ENCODE data around the gene ROM1.
"Not testable (repeated sequence)": the region's sequence is repeated elsewhere in the genome, so short reads cannot be mapped to it uniquely, and the experiment has no call there.

Gene ROM1

GRCh38 chr11:62575837-62576236 lies 37.2 kb upstream of the ROM1 start:
- peaks cover 47% of the 10 kb centered on the region for H3K36me3 Mint-ChIP-seq (ENCODE audit: low read depth)
- H3K4me3 Mint-ChIP-seq = peak overlapping the region; percentile 99
- H3K9me3 Mint-ChIP-seq = no peaks in the 10 kb centered on the region
- peaks cover 41% of the 10 kb centered on the region for H3K4me1 Mint-ChIP-seq
- DNase-seq (no peak), ATAC-seq (no peak)
- peak overlapping the region; percentile 43 for H3K27ac Mint-ChIP-seq
- no peaks in the 10 kb centered on the region for H3K27me3 Mint-ChIP-seq

DNA sequence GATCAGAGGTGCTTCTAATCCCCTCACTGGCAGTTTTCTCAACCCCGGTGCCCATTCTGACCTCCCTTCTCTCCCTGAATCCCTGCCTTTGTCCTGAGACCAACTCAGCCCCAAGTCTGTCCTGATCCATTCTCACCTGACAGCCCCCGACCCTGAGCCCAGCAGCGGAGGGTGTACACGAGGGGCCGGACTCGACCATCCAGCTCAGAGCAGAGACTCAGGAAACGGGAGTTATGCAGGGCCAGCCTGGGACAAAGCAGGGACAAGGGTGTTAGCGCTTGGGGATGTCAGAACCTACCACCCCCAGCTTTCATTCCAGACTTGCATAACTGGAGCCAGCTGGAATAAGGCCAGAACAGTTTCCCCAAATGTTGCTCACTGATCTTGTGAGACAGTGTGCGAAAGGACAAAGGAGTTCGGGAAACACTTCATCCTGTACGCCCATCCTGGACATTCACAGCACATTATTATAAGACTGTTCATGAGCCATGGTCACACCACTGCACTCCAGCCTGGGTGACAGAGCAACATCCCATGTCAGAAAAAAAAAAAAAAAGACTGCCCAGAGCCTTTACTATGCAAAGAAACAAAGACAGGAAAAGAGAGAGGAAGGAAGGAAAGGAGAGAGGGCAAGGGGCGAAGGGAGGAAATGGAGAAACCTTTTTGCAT lies 35.9 kb upstream of the ROM1 start:
- Mint-ChIP-seq H3K27ac (no peak overlapping the region), H3K4me1 (peaks cover 28% of the 10 kb centered on the region), H3K36me3 (ENCODE audit: low read depth) (peaks cover 37% of the 10 kb centered on the region), H3K4me3 (no peak overlapping the region), H3K27me3 (no peaks in the 10 kb centered on the region), H3K9me3 (no peaks in the 10 kb centered on the region)
- ATAC-seq = no peak
- no peak for DNase-seq

- DNase-seq = no peak
- H3K9me3 Mint-ChIP-seq = no peaks in the 10 kb centered on the region
- H3K4me3 Mint-ChIP-seq = no peak overlapping the region
- no peak overlapping the region for H3K27ac Mint-ChIP-seq
- no peaks in the 10 kb centered on the region for H3K27me3 Mint-ChIP-seq
- ATAC-seq = no peak
- H3K36me3 Mint-ChIP-seq (ENCODE audit: low read depth) = peaks cover 26% of the 10 kb centered on the region
- peaks cover 15% of the 10 kb centered on the region for H3K4me1 Mint-ChIP-seq
These were observed 34.5 kb upstream of the ROM1 start for GRCh38 chr11:62578541-62578940.

DNA sequence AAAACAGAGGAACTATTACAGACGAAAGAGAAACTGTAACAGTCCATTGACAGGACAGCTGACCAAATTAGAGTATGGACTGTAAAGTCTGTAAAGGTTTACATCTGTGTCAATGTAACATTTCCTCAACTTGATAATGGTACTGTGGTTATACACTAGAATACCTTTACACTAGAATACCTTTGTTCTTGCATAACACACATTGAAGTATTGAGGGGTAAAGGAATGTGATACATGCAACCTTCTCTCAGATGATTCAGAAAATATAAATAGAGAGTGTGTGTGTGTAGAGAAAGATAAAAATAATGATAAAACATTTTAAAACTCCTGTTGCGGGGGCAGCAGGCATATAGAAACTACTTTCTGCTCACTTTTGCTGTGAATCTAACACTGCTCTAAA lies 33.8 kb upstream of the ROM1 start:
- DNase-seq (no peak), ATAC-seq (no peak)
- H3K9me3 Mint-ChIP-seq = no peaks in the 10 kb centered on the region
- peaks cover 9% of the 10 kb centered on the region for H3K4me1 Mint-ChIP-seq
- H3K27me3 Mint-ChIP-seq = no peaks in the 10 kb centered on the region
- H3K36me3 Mint-ChIP-seq (ENCODE audit: low read depth) = peaks cover 22% of the 10 kb centered on the region
- no peak overlapping the region for H3K4me3 Mint-ChIP-seq
- H3K27ac Mint-ChIP-seq = no peak overlapping the region

DNA sequence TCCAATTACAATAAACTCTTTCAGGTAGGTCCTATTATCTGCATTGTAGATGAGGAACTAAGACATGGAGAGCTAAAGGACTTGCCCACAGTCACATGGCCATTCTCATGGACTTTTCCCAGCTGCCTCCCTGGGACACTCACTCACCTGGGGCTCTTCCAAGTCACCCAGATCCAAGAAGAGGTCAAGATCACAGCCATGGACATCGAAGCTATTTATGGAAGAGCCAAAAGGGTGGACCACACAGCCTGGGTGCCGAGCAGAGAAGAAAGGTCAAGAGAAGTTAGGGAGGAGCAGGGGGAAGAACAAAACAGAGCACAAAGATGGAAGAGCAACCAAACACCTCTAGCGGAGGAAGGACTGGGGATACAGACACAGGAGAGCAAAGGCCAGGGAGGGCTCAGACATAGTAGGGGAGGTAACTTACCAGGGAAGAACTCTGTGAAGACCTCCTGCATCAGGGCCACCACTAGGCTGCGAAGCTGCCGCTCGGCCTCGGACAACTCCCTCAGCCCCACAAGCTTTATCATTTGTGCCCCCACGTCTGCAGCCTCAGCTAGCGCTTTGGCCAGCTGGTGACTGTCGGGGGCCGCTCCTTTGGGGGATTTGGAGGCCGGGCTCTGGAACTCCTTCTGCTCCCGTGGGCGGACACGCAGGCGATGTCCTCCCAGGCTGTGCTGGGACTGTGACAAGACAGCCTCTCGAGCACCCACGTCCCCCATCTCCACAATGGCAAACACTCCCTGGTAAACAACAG lies 31.9 kb upstream of the ROM1 start:
- no peak for ATAC-seq
- Mint-ChIP-seq H3K27ac (peak overlapping the region; percentile 67), H3K4me1 (peaks cover 4% of the 10 kb centered on the region), H3K36me3 (ENCODE audit: low read depth) (peaks cover 19% of the 10 kb centered on the region), H3K4me3 (no peak overlapping the region), H3K27me3 (no peaks in the 10 kb centered on the region), H3K9me3 (no peaks in the 10 kb centered on the region)
- DNase-seq = no peak

GRCh38 chr11:62581735-62582134 lies 31.3 kb upstream of the ROM1 start:
- not testable (repeated sequence) for ATAC-seq, H3K27ac Mint-ChIP-seq, H3K9me3 Mint-ChIP-seq, H3K4me1 Mint-ChIP-seq, DNase-seq, H3K4me3 Mint-ChIP-seq, H3K27me3 Mint-ChIP-seq
- peaks cover 20% of the 10 kb centered on the region for H3K36me3 Mint-ChIP-seq (ENCODE audit: low read depth)

GRCh38 chr11:62585356-62585755 lies 27.7 kb upstream of the ROM1 start:
- H3K4me1 Mint-ChIP-seq = peaks cover 24% of the 10 kb centered on the region
- H3K9me3 Mint-ChIP-seq, ATAC-seq, H3K4me3 Mint-ChIP-seq, DNase-seq, H3K27ac Mint-ChIP-seq, H3K27me3 Mint-ChIP-seq: not testable (repeated sequence)
- peaks cover 28% of the 10 kb centered on the region for H3K36me3 Mint-ChIP-seq (ENCODE audit: low read depth)

- Mint-ChIP-seq H3K27me3 (peaks cover 4% of the 10 kb centered on the region), H3K36me3 (ENCODE audit: low read depth) (peaks cover 39% of the 10 kb centered on the region), H3K4me1 (peaks cover 59% of the 10 kb centered on the region), H3K4me3 (peak overlapping the region; percentile 96), H3K9me3 (no peaks in the 10 kb centered on the region), H3K27ac (peak overlapping the region; percentile 92)
- peak; percentile 29 for DNase-seq
- ATAC-seq = no peak
These were observed 24.0 kb upstream of the ROM1 start for GRCh38 chr11:62588966-62589637.

- Mint-ChIP-seq H3K36me3 (ENCODE audit: low read depth) (peaks cover 53% of the 10 kb centered on the region), H3K4me1 (peaks cover 56% of the 10 kb centered on the region), H3K27me3 (peaks cover 4% of the 10 kb centered on the region), H3K27ac (peak within 1 kb of the TSS; percentile 92), H3K4me3 (peak within 1 kb of the TSS; percentile 96), H3K9me3 (no peaks in the 10 kb centered on the region)
- DNase-seq (peak; percentile 94), ATAC-seq (peak; percentile 93)
These were observed 21.5 kb upstream of the ROM1 start, which contains the start of gene TUT1 for GRCh38 chr11:62591448-62592145. Gene TUT1, minus strand, starts transcription at chr11:62591523. Its CDS starts 38 bp downstream, at chr11:62591485.

DNA sequence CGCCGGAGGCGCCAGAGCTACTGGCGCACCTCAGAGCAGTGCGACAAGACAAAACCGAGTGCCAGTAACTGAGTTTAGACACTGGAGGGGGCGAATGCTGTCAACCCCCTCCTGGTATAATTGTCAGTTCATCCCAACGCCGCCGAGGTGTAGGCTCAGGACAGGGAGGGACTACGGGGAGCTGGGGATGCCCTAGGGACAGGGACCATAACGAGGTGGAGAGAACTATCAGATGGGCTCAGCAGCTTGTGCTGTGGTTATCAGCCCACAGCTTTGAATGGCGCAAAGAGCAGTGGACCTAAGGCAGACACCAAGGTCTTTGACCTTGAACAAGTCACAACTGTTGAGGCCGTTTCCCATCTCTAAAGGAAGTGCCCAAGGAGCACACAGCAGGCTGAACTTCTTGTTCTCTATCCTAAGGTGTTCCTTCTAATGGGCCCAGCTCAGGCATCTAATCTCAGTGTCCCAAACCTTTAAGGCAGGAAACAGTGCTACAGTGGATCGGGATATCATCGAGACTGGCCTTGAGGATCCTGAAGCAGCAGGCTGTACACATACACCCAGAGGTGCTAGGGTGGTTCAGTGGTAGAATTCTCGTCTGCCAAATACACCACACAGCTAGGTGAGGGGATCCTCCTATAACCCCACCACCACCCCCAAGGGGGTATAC lies 20.8 kb upstream of the ROM1 start:
- peaks cover 58% of the 10 kb centered on the region for H3K36me3 Mint-ChIP-seq (ENCODE audit: low read depth)
- peaks cover 4% of the 10 kb centered on the region for H3K27me3 Mint-ChIP-seq
- peak overlapping the region; percentile 92 for H3K27ac Mint-ChIP-seq
- DNase-seq = peak; percentile 17
- H3K9me3 Mint-ChIP-seq = no peaks in the 10 kb centered on the region
- H3K4me1 Mint-ChIP-seq = peaks cover 56% of the 10 kb centered on the region
- ATAC-seq = no peak
- peak overlapping the region; percentile 96 for H3K4me3 Mint-ChIP-seq

DNA sequence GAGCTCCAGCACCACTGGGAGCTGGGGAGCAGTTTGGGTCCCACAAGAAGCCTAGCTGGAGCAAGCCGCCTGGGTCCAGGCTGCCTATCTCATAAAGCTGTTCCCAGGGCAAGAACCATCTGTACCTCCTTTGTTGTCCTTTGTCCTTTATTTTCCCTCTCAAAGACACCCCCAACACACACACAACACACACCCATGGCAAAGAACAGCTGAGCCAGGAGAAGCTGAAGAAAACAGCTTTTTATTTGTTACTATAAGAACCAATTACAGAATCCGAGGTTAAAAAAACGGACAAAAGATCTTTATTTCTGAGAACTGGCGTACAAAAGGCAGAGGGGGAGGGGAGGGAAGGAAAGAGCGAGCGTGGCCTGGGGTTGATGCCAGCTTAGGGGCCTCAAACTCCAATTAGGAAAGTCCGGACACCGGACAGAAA lies 20.1 kb upstream of the ROM1 start:
- Mint-ChIP-seq H3K4me3 (peak overlapping the region; percentile 96), H3K36me3 (ENCODE audit: low read depth) (peaks cover 60% of the 10 kb centered on the region), H3K9me3 (no peaks in the 10 kb centered on the region), H3K27ac (peak overlapping the region; percentile 92), H3K4me1 (peaks cover 54% of the 10 kb centered on the region), H3K27me3 (peaks cover 4% of the 10 kb centered on the region)
- DNase-seq = no peak
- no peak for ATAC-seq

DNA sequence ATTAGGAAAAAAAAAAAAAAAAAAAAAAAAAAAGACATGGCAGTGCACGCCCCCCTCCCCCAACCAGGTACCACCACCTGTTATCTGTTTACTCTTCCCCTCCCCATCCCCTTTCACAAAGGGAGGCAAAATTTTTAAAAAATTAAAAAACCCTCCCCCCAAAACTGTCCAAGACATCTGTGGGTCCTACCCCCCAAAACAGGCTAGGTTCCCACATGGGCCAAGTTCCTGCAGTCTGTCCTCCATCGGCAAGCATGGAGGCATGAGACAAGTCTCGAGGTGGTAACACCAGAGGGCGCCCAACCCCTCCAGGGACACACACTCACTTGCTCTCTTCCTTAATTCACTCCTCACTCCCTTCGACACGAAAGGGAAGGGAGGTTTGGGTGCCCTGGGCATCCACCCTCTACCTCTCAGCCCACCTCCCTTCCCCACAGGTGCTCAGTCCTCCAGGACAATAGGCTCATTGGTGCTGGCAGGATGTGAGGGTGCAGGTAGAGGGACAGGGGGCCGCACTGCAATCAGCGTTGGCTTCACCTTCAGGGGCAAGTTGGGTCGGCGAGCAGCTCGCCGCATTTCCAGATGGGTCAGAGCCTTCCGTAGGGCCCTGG lies 19.5 kb upstream of the ROM1 start:
- Mint-ChIP-seq H3K9me3 (no peaks in the 10 kb centered on the region), H3K27ac (peak overlapping the region; percentile 84), H3K4me1 (peaks cover 58% of the 10 kb centered on the region), H3K4me3 (peak overlapping the region; percentile 66), H3K36me3 (ENCODE audit: low read depth) (peaks cover 63% of the 10 kb centered on the region), H3K27me3 (peaks cover 4% of the 10 kb centered on the region)
- DNase-seq (peak; percentile 81), ATAC-seq (peak; percentile 27)

GRCh38 chr11:62595124-62595523 lies 17.9 kb upstream of the ROM1 start:
- Mint-ChIP-seq H3K4me1 (peaks cover 63% of the 10 kb centered on the region), H3K9me3 (no peaks in the 10 kb centered on the region), H3K4me3 (no peak overlapping the region), H3K27ac (peak overlapping the region; percentile 54), H3K36me3 (ENCODE audit: low read depth) (peaks cover 73% of the 10 kb centered on the region), H3K27me3 (peaks cover 4% of the 10 kb centered on the region)
- ATAC-seq (no peak), DNase-seq (no peak)

All from activated naive CD8-positive, alpha-beta T cell treated with anti-CD3 and anti-CD28 coated beads, Interleukin-2, amount 50 U/mL, for 24 hours (primary cell).